Stimulated activated CD4-positive, alpha-beta T cell treated with anti-CD3 and anti-CD28 coated beads, Interleukin-4, amount 100 ng/mL, for 48 hours (primary cell): Measurements from ENCODE around the gene LMAN2.
"Not testable (repeated sequence)": the region's sequence is repeated elsewhere in the genome, so short reads cannot be mapped to it uniquely, and the experiment has no call there.

Source experiments
- DNase-seq, 2 donors: peaks; one replicate each; pipeline ENCODE4 v3.0.0-alpha.2; 2020; ENCODE audit warnings: low read depth in 2 of 2

Gene LMAN2

GRCh38 chr5:177364159-177364962 is 12.9 kb upstream of the LMAN2 start:
- no peak for DNase-seq

GRCh38 chr5:177363565-177363964 is 12.1 kb upstream of the LMAN2 start:
- DNase-seq = no peak

- DNase-seq = peak; percentile 54
Observed at GRCh38 chr5:177362610-177363507, 11.4 kb upstream of the LMAN2 start.

GRCh38 chr5:177362292-177362609 is 10.8 kb upstream of the LMAN2 start:
- no peak for DNase-seq

- no peak for DNase-seq
Observed at GRCh38 chr5:177361418-177362291, 10.2 kb upstream of the LMAN2 start.

DNA sequence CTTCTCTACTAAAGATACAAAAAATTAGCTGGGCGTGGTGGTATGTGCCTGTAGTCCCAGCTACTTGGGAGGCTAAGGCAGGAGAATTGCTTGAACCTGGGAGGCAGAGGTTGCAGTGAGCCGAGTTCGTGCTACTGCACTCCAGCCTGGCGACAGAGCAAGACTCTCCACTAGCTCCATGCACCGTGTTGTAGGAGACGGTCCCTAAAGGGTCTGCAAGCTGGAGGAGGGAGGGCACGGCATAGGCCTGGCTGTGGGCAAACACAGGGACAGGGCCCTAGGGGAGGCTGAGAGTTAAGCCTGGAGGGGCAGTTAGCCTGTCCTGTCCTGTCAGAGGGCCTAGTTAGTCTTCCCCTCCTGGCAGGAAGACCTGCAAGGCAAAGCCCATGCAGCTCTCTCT is 9.3 kb upstream of the LMAN2 start:
- DNase-seq = not testable (repeated sequence)

DNA sequence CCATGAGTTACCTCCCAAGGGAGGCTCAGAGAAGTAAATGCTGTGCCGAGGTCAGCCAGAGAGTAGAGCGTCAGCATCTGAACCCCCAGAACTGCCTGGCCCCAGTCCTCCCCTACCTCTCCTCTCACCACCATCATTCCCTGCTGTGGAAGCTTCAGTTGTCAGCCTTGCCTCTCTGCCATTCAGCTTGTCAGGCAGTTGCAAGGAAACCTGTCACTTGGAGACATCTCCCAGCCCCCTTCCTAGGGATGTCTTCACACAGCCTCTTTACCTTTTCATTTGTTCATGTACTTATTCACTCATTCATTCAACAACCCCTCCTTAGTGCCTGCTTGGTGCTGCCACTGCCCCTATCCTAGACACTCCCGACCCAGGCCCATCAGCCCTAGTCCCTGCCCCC is 8.4 kb upstream of the LMAN2 start:
- DNase-seq = no peak

- DNase-seq = no peak
Observed at GRCh38 chr5:177359451-177359851, 8.0 kb upstream of the LMAN2 start.

DNA sequence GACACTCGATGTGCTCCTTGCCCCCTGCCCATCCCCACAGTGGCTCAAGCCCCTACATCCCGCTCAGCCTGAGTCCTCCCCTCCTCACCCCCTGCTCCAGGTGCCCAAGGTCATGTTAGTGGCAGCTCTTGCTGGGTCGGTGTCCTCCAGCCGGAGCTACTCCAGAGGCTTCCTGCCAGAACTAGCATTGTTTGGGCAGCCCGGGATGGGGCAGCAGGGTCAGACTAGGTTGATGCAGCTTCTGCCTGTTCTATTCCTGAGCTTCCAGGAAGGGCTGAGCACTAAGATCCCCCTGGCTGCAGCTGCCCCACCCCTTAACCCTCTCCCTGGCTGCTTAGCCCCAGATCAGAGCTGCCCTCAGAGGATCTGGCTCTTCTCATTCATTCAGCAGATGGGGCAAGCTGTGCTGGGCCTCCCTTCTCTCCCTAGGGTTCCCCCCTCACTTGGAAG is 6.9 kb upstream of the LMAN2 start:
- DNase-seq = no peak

DNA sequence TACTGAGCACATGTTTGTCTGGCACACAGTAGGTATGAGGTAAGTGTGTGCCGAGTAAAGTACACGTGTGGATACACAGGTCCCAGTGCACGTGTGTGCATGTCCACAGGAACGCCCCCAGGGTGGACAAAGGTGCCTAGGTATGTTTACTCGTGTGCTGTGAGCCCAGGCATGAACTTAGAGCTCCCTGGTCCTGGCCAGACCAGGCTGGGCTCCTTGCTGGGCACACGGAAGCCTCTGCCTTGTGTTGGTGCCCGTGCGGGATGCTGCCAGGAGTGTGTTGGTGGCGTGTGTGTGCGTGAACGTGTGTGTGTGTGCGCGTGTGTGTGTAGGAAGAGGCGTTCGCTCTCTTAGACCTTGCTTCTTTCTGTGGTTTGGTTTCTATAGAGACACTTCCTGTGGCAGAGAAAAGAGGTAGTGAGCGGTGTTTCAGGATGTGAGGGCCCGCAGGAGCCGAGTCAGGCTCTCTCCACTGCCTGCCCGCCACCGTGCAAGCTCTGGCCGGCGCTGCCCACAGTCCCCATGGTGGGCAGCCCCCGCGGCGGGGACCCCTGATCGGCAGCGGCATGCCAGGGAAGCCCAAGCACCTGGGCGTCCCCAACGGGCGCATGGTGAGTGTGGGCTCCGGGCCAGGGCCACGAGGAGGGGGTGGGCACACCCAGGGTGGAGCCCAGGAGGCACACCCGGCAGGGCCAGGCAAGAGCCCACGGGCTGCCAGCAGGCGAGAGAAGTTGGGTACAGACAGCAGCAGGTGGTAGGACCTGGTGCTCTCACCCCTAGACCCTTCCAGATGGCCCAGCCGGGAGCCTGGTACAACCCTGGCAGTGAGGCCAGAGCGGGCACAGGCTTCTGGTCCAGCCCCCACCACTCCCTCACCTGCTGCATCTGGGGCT is 6.2 kb upstream of the LMAN2 start, which contains the start of gene RGS14:
Gene RGS14 (plus strand): TSS at position 466 of the 893 bp plus-strand sequence. CDS start 101 bp downstream, at position 567.
- peak in 1 of 2 donors; percentile 55 for DNase-seq

DNA sequence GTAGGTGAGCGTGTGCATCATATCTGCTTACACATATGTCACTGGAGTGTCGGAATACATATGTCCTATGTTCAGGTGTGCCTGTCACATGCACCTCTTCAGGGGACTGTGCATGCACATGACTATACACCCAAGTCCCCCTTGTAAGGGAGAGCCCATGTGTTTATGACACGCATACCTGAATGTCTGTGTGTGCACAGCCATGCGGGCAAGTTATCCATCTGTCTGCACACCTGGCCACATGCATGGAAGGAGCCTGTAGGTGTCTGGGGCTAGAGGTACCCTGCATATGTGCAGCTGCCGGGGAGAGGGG is 5.6 kb upstream of the LMAN2 start:
- DNase-seq = no peak

DNA sequence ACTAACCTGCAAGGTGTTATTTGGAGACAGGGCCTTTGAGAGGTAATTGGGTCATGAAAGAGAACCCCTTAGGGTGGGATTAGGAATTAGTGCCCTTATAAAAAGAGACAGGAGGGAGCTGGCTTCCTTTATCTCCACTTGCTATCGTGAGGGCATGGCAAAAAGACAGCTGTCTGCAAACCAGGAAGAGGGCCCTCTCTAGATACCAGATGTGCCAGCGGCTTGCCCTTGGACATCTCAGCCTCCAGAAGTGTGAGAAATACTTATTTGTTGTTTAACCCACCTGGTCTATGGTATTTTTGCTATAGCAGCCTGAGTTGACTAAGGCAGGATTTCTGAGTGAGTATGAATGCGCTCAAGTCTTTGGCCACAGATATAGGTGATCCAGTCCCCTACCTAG is 5.3 kb upstream of the LMAN2 start:
- no peak for DNase-seq

GRCh38 chr5:177355868-177356168 is 4.3 kb upstream of the LMAN2 start:
- DNase-seq = no peak

DNA sequence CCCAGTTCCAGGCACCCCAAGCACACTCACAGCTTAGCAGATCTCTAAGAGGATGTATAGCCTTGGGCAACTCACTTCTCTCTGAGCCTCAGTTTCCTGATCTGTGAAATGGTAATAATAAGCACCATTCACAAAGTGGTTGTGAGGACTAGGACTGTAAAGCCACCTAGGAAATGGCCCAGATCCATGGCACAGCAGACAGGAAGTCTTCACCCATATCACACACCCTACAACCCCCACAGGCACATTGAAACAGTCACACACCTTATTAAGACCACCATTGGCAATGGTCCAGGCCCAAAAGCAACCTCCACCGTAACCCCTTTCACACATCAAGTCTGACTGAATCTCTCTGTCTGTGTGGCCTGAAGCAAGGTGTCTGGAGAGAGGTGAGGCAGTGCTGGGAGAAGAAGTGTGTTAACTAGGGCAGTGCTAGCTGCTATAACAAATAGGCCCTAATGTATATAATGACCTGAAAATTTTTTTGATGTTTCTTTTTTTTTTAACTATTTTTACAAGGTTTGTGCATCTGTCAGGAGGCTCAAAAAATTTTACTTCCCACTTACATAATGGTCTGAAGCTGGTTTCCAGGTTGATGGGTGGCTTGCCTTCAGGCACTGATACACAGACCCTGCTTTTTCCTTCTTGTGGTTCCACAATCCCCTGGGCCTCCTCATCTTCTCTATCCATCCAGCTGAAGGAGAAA is 3.8 kb upstream of the LMAN2 start:
- no peak for DNase-seq

GRCh38 chr5:177354711-177355110 is 3.2 kb upstream of the LMAN2 start:
- no peak for DNase-seq

DNA sequence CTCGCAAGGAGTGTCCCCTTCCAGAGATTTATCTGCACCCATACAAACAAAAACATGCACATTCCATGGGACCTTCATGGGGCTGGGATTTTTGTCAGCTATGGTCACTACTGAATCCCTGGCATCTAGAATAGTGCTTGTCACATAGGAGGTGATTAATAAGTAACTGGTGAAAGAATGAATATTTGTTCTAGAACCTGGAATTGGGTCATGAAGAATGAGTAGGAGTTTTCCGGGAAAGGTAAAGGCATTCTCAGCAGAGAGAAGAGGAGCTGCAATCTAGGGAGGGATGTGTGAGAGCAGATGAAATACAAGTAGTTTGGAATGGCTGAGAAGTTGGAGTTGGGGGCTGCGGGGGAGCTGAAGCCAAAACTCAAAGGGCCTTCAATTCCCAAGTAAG is 2.8 kb upstream of the LMAN2 start:
- DNase-seq = no peak

DNA sequence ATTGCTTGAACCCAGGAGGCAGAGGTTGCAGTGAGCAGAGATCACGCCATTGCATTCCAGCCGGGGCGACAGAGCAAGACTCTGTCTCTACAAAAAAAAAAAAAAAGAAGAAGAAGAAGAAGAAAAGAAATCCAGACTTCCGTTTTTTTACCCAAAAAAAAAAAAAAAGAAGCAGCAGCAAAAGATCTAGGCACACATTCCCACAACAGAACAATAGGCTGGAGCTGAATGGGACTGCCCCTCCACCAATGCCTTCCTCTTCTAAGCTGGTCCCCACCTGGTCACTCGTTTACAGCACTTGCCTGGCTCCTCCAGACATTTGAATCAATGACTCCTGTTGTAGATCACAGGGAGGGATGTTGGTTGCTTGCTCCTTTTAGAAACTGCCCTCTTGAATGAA is 1.6 kb upstream of the LMAN2 start:
- DNase-seq = no peak

DNA sequence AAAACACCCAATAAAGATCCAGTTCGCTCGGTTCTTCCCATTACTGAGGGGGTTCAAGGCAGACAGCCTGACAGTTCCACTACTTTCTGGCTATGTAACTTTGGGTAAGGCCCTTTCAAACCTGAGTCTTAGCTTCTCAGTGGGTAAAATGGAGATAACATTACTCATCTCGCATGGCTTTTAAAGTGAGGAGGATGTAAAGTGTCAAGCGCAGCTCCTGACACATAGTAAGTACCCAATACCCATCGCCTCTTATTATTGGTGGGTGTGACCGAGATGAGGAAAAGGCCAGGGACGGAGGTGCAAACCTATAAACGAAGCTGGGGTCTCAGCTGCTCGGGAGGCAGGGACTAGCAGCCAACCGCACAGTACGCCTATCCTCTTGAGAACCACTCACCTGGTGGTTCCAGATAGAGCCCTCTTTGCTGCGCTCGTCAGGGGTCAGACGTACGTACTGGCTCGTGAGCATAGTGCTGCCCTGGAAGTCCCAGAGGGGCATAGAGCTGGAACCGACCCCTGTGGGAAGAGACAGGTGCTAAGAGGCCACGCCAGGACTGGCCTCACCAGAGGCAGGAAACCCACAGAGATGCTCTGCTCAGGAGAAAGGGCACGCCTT is 584 bp downstream of the LMAN2 start:
- no peak for DNase-seq

GRCh38 chr5:177349762-177350161 is 1.7 kb downstream of the LMAN2 start:
- DNase-seq = no peak

DNA sequence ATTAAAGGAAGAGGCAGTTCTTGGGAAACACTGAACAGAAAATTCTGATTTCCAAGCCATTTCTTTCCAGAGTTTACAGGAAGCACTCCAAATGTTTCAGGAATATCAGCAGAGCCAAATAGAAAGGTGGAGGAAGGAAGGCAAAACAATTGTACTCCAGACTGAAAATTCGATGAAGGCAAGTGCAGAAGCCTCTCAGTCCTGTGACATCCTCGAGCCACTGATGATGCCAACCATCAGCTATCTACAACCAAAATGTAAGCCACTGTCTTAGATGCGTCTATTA is 2.2 kb downstream of the LMAN2 start:
- no peak for DNase-seq
